Large intestine (tissue), 3 donors: Measurements from ENCODE around the gene OR6C65. TPM values are rescaled to one million over a fixed set of nuclear protein-coding genes. Genes with fewer than 3 reads are reported as not detected.

ENCODE experiments used
- DNase-seq, 2 donors: peaks; one replicate each; pipeline versions ENCODE4 v3.0.0 to v3.0.0-alpha.2; 2013
- H3K27ac ChIP-seq: one replicate; pipeline ENCODE4 v1.5.1; 2013; ENCODE audit warnings: low read length
- H3K27me3 ChIP-seq: 2 replicates; pipeline ENCODE4 v1.6.1; 2013; ENCODE audit warnings: low read length; ENCODE audit not compliant: control insufficient read depth, insufficient read depth
- H3K36me3 ChIP-seq: 2 replicates; pipeline ENCODE4 v1.6.1; 2013; ENCODE audit warnings: low read length; ENCODE audit not compliant: control insufficient read depth, insufficient read depth
- H3K4me1 ChIP-seq: one replicate; pipeline ENCODE4 v1.6.1; 2013; ENCODE audit warnings: low read length; ENCODE audit not compliant: control insufficient read depth, insufficient read depth
- H3K4me3 ChIP-seq: one replicate; pipeline ENCODE4 v1.5.1; 2013; ENCODE audit warnings: low read length
- H3K9me3 ChIP-seq: one replicate; pipeline ENCODE4 v1.6.1; 2013; ENCODE audit warnings: mild to moderate bottlenecking, low read depth, low read length, moderate library complexity; ENCODE audit not compliant: control insufficient read depth
- WGBS: methylation state at CpG from one replicate; pipeline ENCODE4 v1.1.5; 2013; ENCODE audit warnings: low lambda C conversion rate; ENCODE audit not compliant: insufficient coverage; 5-methylcytosine and 5-hydroxymethylcytosine counted together
- polyA plus RNA-seq: library from polyadenylated mRNA; unstranded; fragments of 120-200 nt; gene quantifications from one replicate; pipeline ENCODE4 v1.2.1, GENCODE V29; 2013

Gene OR6C65
- polyA plus RNA-seq, 1 donor, result not detected

DNA sequence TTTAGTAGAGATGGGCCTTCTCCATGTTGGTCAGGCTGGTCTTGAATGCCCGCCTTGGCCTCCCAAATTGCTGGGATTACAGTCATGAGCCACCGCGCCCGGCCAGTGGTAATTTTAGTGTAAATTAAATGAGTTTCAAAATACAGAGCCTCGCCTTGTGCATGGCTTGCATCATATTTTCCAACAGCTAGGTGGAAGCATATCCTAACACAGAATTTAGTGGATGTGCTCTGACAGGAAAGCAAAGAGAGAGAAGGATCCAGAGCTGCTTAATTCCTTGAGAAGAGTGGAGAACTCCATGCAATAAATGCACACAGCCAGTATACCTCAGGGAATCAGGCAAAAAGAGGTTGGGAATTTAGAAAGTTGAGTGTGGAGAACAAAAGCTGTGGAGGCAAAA lies 46.0 kb downstream of the OR6C65 start:
- no peaks in the 10 kb centered on the region for H3K4me1 ChIP-seq
- no peak overlapping the region for H3K27ac ChIP-seq
- no peaks in the 10 kb centered on the region for H3K27me3 ChIP-seq
- no peaks in the 10 kb centered on the region for H3K36me3 ChIP-seq
- DNase-seq, result peak; percentile 2 to 20
- WGBS, result 71% methylated on average over 4 of the region's 5 CpGs
- H3K9me3 ChIP-seq, result no peaks in the 10 kb centered on the region
- no peak overlapping the region for H3K4me3 ChIP-seq

DNA sequence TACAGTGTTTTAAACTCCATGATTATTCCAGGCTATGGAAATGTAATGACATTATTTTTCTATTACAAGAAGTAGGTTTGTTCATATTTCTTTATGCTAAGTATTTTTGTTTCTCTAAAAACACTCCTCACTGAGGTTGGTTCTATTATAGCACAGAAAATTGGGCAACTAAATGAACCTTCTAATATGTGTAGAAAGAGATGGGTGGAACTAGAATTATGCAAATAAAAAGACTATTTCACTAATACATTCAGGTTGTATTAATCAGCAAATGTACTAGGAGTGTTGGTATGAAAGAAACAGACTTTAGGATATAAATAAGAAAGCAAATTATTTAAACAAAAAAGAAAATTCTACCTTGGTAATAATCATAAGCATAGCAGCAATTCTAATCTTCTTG lies 48.5 kb downstream of the OR6C65 start:
- Histone ChIP-seq H3K36me3 (no peaks in the 10 kb centered on the region), H3K4me3 (no peak overlapping the region), H3K27ac (no peak overlapping the region), H3K27me3 (no peaks in the 10 kb centered on the region), H3K4me1 (no peaks in the 10 kb centered on the region), H3K9me3 (no peaks in the 10 kb centered on the region)
- no peak for DNase-seq

Other genes starting within 250 kb of the OR6C65 start
- gene OR10A7, start 179.5 kb upstream of the OR6C65 start, polyA plus RNA-seq, result not detected
- not detected for gene OR6C74, start 155.9 kb upstream of the OR6C65 start, polyA plus RNA-seq
- gene OR6C6, start 104.0 kb upstream of the OR6C65 start, polyA plus RNA-seq, result not detected
- not detected for gene OR6C1, start 86.2 kb upstream of the OR6C65 start, polyA plus RNA-seq
- not detected for gene OR6C3, start 69.8 kb upstream of the OR6C65 start, polyA plus RNA-seq
- gene OR6C75, start 37.6 kb upstream of the OR6C65 start, polyA plus RNA-seq, result not detected
- not detected for gene OR6C76, start 25.7 kb downstream of the OR6C65 start, polyA plus RNA-seq
- not detected for gene OR6C2, start 43.5 kb downstream of the OR6C65 start, polyA plus RNA-seq
- gene OR6C70, start 69.6 kb downstream of the OR6C65 start, polyA plus RNA-seq, result not detected
- not detected for gene OR6C68, start 91.8 kb downstream of the OR6C65 start, polyA plus RNA-seq
- not detected for gene OR6C4, start 149.1 kb downstream of the OR6C65 start, polyA plus RNA-seq
- not detected for gene OR2AP1, start 171.9 kb downstream of the OR6C65 start, polyA plus RNA-seq
- not detected for gene OR10P1, start 236.4 kb downstream of the OR6C65 start, polyA plus RNA-seq